Kidney epithelial cell (primary cell): ENCODE measurements around the gene AOC3. TPM values are rescaled to one million over a fixed set of nuclear protein-coding genes. Genes with fewer than 3 reads are reported as not detected.
A peak's percentile ranks its signal among the peaks of the same experiment; 100 is the strongest.

ENCODE experiments used
- DNase-seq: peaks from one replicate; pipeline ENCODE4 v3.0.0-alpha.2; 2010; ENCODE audit warnings: low read depth
- H3K27me3 ChIP-seq: 2 replicates; pipeline ENCODE4 v1.6.0; 2011; ENCODE audit warnings: low read length; ENCODE audit not compliant: control insufficient read depth, insufficient read depth
- H3K36me3 ChIP-seq: 2 replicates; pipeline ENCODE4 v1.5.1; 2011; ENCODE audit warnings: low read length; ENCODE audit not compliant: control insufficient read depth, insufficient read depth
- H3K4me3 ChIP-seq: 2 replicates; pipeline ENCODE4 v1.5.1; 2011; ENCODE audit warnings: low read depth, mild to moderate bottlenecking, control low read depth, low read length
- total RNA-seq: library from RNA; depleted of rRNA; stranded (reverse); fragments of >200 nt; gene quantifications from 2 replicates; pipeline ENCODE4 v1.2.3, GENCODE V29; 2015
- TF ChIP-seq, protein P1 (sequence below): IDR thresholded peaks from 2 replicates; pipeline ENCODE4 v1.5.1; 2011; ENCODE audit warnings: mild to moderate bottlenecking, moderate library complexity, low read length, control low read depth, inconsistent platforms; ENCODE audit not compliant: insufficient read depth, poor library complexity, severe bottlenecking

AOC3 gene
- total RNA-seq, 1 donor from 2014 or later: 0.08 TPM

DNA sequence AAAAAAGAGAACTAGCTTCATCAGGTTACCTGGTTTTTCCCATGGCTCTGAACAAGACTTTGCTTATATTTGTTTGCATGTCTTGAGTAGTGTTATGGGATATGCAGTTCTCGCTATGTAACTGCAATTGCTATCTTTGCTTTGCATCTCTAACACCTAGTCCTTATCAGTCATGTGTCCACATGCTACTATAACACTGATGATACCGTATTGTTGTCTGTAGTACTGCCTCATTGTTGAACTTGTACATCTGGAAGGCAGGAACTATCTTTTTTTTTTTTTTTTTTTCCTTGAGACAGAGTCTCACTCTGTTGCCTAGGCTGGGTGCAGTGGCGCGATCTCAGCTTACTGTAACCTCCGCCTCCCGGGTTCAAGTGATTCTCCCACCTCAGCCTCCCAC, 15.3 kb upstream of the AOC3 start:
- Histone ChIP-seq H3K4me3 (no peak overlapping the region), H3K36me3 (peaks cover 3% of the 10 kb centered on the region), H3K27me3 (no peaks in the 10 kb centered on the region)
- TF ChIP-seq, protein P1, sequence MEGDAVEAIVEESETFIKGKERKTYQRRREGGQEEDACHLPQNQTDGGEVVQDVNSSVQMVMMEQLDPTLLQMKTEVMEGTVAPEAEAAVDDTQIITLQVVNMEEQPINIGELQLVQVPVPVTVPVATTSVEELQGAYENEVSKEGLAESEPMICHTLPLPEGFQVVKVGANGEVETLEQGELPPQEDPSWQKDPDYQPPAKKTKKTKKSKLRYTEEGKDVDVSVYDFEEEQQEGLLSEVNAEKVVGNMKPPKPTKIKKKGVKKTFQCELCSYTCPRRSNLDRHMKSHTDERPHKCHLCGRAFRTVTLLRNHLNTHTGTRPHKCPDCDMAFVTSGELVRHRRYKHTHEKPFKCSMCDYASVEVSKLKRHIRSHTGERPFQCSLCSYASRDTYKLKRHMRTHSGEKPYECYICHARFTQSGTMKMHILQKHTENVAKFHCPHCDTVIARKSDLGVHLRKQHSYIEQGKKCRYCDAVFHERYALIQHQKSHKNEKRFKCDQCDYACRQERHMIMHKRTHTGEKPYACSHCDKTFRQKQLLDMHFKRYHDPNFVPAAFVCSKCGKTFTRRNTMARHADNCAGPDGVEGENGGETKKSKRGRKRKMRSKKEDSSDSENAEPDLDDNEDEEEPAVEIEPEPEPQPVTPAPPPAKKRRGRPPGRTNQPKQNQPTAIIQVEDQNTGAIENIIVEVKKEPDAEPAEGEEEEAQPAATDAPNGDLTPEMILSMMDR: no peak
- no peak for DNase-seq

DNA sequence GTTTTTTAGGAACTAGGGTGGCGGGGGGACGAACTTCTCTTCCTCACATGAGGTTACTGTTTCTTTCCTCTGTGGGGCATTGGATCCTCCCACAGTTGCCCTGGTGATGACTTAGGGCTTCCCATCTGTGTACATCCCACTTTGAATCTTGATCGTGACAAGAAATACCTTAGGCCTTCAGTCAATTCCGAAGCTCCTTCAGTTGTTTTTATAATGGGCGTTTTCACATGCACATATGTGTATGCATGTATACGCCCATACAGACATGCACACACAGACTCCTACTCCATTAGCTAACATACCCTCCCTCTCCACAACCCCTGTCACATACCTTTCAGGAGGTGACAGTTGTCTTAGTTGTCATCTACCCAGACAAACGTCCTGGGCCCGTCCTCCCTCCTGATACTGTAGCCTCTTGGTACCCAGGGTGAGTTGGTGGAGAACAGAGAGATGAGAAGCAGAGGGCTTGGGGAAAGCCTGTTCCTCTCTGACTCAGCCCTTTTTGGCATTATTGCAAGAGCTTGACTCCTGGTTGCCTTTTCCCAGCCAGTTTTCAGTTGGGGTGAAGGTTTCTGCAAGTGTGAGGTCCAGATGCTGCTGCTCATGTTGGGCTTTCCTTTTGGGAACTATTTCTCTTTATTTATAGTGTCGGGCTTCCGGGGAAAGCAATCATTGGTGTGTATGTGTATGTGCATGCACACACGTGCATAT, 8.9 kb upstream of the AOC3 start:
- TF ChIP-seq, protein P1: no peak

DNA sequence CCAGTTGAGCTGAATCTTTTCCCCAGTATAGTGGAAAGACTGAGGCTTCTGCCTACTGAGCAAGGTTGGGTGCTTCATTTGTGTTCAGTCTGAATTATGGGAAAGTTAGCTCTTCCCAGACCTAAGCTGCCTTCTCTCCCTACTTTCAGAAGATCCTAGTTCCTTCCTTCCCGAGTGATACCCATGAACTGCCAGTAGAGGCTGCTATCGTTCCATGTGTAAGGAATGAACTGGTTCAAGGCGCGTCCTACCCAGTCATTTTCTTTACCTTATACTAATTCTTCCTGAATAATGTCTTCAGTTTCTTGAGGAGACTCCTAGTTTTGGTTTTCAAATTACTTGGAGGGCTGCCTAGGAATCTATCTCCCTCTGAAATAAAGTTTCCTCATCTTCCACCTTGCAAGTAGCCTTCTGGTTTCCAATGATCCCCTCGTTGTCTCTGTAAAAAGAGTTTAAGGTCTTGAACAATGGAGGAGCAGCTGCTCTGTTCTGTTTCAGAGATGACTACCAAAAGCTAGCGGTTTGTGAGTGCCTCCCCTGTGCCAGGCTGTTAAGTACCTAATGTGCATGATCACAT, 7.6 kb upstream of the AOC3 start:
- DNase-seq: no peak
- Histone ChIP-seq H3K36me3 (peaks cover 1% of the 10 kb centered on the region), H3K27me3 (no peaks in the 10 kb centered on the region), H3K4me3 (no peak overlapping the region)
- TF ChIP-seq, protein P1: peak; percentile 99

More for the DNA sequence above, 8.9 kb upstream of the AOC3 start:
- DNase-seq: no peak
- peaks cover 5% of the 10 kb centered on the region for H3K36me3 ChIP-seq
- H3K4me3 ChIP-seq: no peak overlapping the region
- H3K27me3 ChIP-seq: no peaks in the 10 kb centered on the region

DNA sequence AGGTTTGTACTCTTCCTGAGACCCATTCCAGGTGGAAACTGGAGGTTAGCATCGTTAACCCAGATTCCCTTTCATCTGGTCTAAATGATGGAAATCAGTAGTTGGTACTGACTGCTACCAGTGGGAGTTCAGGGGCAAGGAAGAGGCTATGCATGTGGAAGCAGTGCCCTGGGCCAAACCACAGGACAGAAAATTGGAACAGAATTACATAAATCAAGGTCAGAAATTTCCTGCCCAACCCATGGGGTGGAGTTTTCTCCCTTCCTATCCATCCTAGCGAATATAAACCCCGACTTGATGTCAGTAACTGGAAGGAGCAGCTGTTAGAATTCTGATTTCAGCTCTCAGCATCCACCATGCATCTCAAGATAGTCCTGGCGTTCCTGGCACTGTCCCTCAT, 6.7 kb upstream of the AOC3 start, which contains the start of gene AOC2:
AOC2 (plus strand) TSS at position 310 of the 400 bp plus-strand sequence; CDS start at position 357, 47 bp downstream.
- no peak for DNase-seq
- Histone ChIP-seq H3K4me3 (no peak within 1 kb of the TSS), H3K27me3 (no peaks in the 10 kb centered on the region), H3K36me3 (peaks cover 1% of the 10 kb centered on the region)
- TF ChIP-seq, protein P1: no peak

DNA sequence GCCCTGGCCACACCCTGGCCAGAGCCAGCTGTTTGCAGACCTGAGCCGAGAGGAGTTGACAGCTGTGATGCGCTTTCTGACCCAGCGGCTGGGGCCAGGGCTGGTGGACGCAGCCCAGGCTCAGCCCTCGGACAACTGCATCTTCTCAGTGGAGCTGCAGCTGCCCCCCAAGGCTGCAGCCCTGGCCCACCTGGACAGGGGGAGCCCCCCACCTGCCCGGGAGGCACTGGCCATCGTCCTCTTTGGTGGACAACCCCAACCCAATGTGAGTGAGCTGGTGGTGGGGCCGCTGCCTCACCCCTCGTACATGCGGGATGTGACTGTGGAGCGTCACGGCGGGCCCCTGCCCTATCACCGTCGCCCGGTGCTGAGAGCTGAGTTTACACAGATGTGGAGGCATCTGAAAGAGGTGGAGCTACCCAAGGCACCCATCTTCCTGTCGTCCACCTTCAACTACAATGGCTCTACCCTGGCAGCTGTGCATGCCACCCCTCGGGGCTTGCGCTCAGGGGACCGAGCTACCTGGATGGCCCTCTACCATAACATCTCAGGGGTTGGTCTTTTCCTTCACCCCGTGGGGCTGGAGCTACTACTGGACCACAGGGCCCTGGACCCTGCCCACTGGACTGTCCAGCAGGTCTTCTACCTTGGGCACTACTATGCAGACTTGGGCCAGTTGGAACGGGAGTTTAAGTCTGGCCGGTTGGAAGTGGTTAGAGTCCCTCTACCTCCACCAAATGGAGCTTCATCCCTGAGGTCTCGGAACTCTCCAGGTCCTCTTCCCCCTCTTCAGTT, 6.0 kb upstream of the AOC3 start:
- no peak overlapping the region for H3K4me3 ChIP-seq
- peaks cover 1% of the 10 kb centered on the region for H3K36me3 ChIP-seq
- H3K27me3 ChIP-seq: no peaks in the 10 kb centered on the region
- TF ChIP-seq, protein P1: no peak
- no peak for DNase-seq
